CD14-positive monocyte (primary cell): Measurements from ENCODE around the gene VAV2. TPM values are rescaled to one million over a fixed set of nuclear protein-coding genes. Genes with fewer than 3 reads are reported as not detected.

Source experiments
- DNase-seq, 3 donors: peaks; one replicate each; pipeline ENCODE4 v3.0.0-alpha.2; 2011 to 2022
- H2AFZ ChIP-seq: 2 replicates; pipeline ENCODE4 v1.6.0; 2012; ENCODE audit warnings: mild to moderate bottlenecking, low read depth, low read length, inconsistent platforms; ENCODE audit not compliant: insufficient read depth, poor library complexity, severe bottlenecking
- H3K27ac ChIP-seq, 2 donors: 1 replicate in 1 of 2; 2 replicates in 1 of 2; pipeline ENCODE4 v1.5.1; 2012 to 2013; ENCODE audit warnings: low read length in 2 of 2, control low read depth in 1 of 2, inconsistent platforms in 1 of 2, low read depth in 1 of 2, mild to moderate bottlenecking in 1 of 2
- H3K27me3 ChIP-seq, 2 donors: one replicate each; pipeline versions ENCODE4 v1.6.0 to v1.6.1; 2011 to 2013; ENCODE audit warnings: low read length in 2 of 2; ENCODE audit not compliant: control insufficient read depth in 2 of 2, insufficient read depth in 2 of 2
- H3K36me3 ChIP-seq, 2 donors: replicated peaks in 1 of 2; 1 replicate in 1 of 2; 2 replicates in 1 of 2; pipeline versions ENCODE4 v1.5.1 to v1.6.1; 2012 to 2013; ENCODE audit warnings: low read length in 2 of 2, control low read depth in 1 of 2, inconsistent platforms in 1 of 2, mild to moderate bottlenecking in 1 of 2; ENCODE audit not compliant: insufficient read depth in 2 of 2, control insufficient read depth in 1 of 2
- H3K4me1 ChIP-seq, 2 donors: 1 replicate in 1 of 2; 2 replicates in 1 of 2; pipeline versions ENCODE4 v1.5.1 to v1.6.1; 2012 to 2013; ENCODE audit warnings: low read length in 2 of 2, control low read depth in 1 of 2, inconsistent platforms in 1 of 2, mild to moderate bottlenecking in 1 of 2, moderate library complexity in 1 of 2; ENCODE audit not compliant: insufficient read depth in 2 of 2, control insufficient read depth in 1 of 2
- H3K4me2 ChIP-seq: replicated peaks from 2 replicates; pipeline ENCODE3; 2012; ENCODE audit warnings: low read length, moderate library complexity, mild to moderate bottlenecking; ENCODE audit not compliant: poor library complexity, severe bottlenecking; ENCODE audit errors: extremely low read depth
- H3K4me3 ChIP-seq, 3 experiments: fragments of 200-600 bp in 1 of 3; sonication (generic) in 1 of 3; replicated peaks in 1 of 3; 1 replicate in 2 of 3; 2 replicates in 1 of 3; pipeline ENCODE4 v1.5.1; 2011 to 2013; ENCODE audit warnings: low read length in 3 of 3, mild to moderate bottlenecking in 3 of 3, control low read depth in 2 of 3, low read depth in 2 of 3, inconsistent platforms in 1 of 3, moderate library complexity in 1 of 3
- H3K79me2 ChIP-seq: 2 replicates; pipeline ENCODE4 v1.6.0; 2012; ENCODE audit warnings: mild to moderate bottlenecking, control low read depth, inconsistent platforms, low read length, moderate library complexity; ENCODE audit not compliant: insufficient read depth
- H3K9ac ChIP-seq: 2 replicates; pipeline ENCODE4 v1.6.0; 2017; ENCODE audit warnings: low read length, mild to moderate bottlenecking; ENCODE audit not compliant: insufficient read depth, poor library complexity, severe bottlenecking
- H3K9me3 ChIP-seq, 2 donors: replicated peaks in 1 of 2; 1 replicate in 1 of 2; 2 replicates in 1 of 2; pipeline versions ENCODE4 v1.5.1 to v1.6.1; 2012 to 2013; ENCODE audit warnings: low read length in 2 of 2, control low read depth in 1 of 2; ENCODE audit not compliant: control insufficient read depth in 1 of 2, insufficient read depth in 1 of 2
- H4K20me1 ChIP-seq: 2 replicates; pipeline ENCODE4 v1.6.0; 2012; ENCODE audit warnings: mild to moderate bottlenecking, low read length, control low read depth, moderate library complexity; ENCODE audit not compliant: insufficient read depth
- H3K27ac Mint-ChIP-seq, 7 donors: one replicate each; pipeline ENCODE4 v1.8.0; 2020; ENCODE audit warnings: mild to moderate bottlenecking in 7 of 7, mixed read lengths in 7 of 7, moderate library complexity in 6 of 7, inconsistent platforms in 2 of 7
- H3K27me3 Mint-ChIP-seq, 3 donors: one replicate each; pipeline ENCODE4 v1.8.0; 2021 to 2022; ENCODE audit warnings: low read depth in 3 of 3, mild to moderate bottlenecking in 3 of 3, mixed read lengths in 3 of 3, moderate library complexity in 3 of 3, inconsistent platforms in 1 of 3
- H3K36me3 Mint-ChIP-seq, 2 donors: one replicate each; pipeline ENCODE4 v1.8.0; 2020; ENCODE audit warnings: mixed read lengths in 2 of 2, inconsistent platforms in 1 of 2, mild to moderate bottlenecking in 1 of 2
- H3K4me1 Mint-ChIP-seq: one replicate; pipeline ENCODE4 v1.8.0; 2020; ENCODE audit warnings: mild to moderate bottlenecking, mixed read lengths
- H3K4me3 Mint-ChIP-seq, 2 donors: one replicate each; pipeline ENCODE4 v1.8.0; 2020; ENCODE audit warnings: mild to moderate bottlenecking in 2 of 2, mixed read lengths in 2 of 2, moderate library complexity in 1 of 2
- H3K9me3 Mint-ChIP-seq, 7 donors: one replicate each; pipeline ENCODE4 v1.8.0; 2020 to 2022; ENCODE audit warnings: mixed read lengths in 7 of 7, mild to moderate bottlenecking in 6 of 7, moderate library complexity in 6 of 7, inconsistent platforms in 2 of 7
- WGBS: methylation state at CpG from one replicate; pipeline ENCODE4 v1.1.5; 2013; ENCODE audit warnings: missing lambda C conversion rate; ENCODE audit not compliant: insufficient coverage; 5-methylcytosine and 5-hydroxymethylcytosine counted together
- intact Hi-C, 2 donors: fragments of 100-400 bp; cut with micrococcal nuclease; formaldehyde crosslinking; loops; one replicate each; pipeline versions ENCODE4 v1.15.0 to v1.15.1; 2023
- polyA plus RNA-seq, 3 donors: library from polyadenylated mRNA; depleted of rRNA in 1 of 3; unstranded in 2 of 3; stranded (reverse) in 1 of 3; fragments of 300-500 nt in 2 of 3; fragments of >200 nt in 1 of 3; fragmentation: Illumina TruSeq in 2 of 3; gene quantifications; 1 replicate in 2 of 3; 2 replicates in 1 of 3; pipeline ENCODE4 v1.2.3, GENCODE V29; 2012 to 2021
- TF ChIP-seq, protein P1 (sequence below): fragments of 200-600 bp; IDR thresholded peaks from one replicate; pipeline ENCODE4 v1.8.0; 2022; ENCODE audit warnings: antibody characterized with exemption, mild to moderate bottlenecking

Gene VAV2
- polyA plus RNA-seq, 3 donors = 2.3 to 13.6 (median 2.3) TPM

DNA sequence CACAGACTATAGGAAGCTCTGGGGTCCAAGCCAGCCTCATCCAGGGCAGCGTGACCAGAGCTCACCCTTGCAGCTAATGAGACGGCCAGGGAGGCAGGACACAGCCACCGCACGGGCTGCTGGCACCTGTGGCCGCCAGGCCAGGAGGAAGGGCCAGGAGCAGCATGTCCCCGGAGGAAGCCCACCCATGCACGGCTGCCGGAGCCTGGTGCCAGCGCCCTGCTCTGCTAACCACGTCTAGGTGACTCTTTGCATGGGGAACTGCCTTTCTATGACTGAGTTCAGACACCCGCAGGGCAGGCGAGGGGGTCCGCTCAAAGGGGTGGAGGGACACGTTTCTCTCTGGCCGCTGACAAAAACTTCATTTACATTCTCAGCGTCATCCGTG is 185.5 kb downstream of the VAV2 start:
- H3K27ac Mint-ChIP-seq = no peak overlapping the region
- 98% methylated on average over 13 of the region's 17 CpGs for WGBS

DNA sequence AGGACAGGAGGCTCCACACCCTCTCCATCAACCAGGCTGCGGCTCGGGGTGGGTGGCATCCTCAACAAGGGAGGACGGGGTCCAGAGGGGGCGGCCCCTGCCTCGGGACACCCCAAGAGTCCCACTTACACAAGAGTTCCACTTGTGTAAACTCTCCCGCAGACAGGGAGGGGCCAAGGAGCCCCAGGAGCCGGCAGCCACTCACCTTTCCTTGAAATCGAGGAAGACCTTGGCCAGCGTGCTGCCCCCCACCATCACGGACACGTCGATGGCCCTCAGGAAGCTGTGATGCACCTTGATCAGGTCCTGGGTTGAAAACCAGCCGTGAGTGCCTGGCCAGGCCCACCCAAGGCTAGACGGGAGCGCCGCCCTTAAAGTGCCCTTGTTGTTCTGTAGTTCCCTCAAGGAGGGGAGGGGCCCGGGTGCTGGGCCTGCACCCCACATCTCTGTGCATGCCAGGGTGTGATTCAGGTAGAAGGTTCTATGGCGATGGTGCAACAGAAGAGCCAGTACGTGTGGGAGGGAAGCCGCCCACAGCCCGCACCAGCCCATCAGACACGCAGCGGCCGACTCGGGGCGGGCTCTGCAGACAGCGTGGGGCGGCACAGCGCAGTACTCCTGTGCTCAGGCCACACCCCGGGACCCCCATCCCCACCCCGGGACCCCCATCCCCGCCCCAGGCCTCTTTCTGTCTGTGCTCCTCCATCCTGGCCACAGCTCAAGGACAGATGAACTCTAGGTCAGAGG is 186.1 kb downstream of the VAV2 start:
- no peaks in the 10 kb centered on the region for H3K79me2 ChIP-seq
- no peak overlapping the region for H3K9ac ChIP-seq
- Mint-ChIP-seq H3K36me3 (peaks cover 36 to 70% of the 10 kb centered on the region in 2 donors), H3K4me1 (no peaks in the 10 kb centered on the region), H3K27me3 (no peaks in the 10 kb centered on the region), H3K9me3 (peaks cover 0 to 2% (median 0%) of the 10 kb centered on the region in 7 donors), H3K4me3 (no peak overlapping the region), H3K27ac (peak overlapping the region in 1 of 7 donors; percentile 40)
- no peaks in the 10 kb centered on the region for H3K4me1 ChIP-seq
- TF ChIP-seq, protein P1, sequence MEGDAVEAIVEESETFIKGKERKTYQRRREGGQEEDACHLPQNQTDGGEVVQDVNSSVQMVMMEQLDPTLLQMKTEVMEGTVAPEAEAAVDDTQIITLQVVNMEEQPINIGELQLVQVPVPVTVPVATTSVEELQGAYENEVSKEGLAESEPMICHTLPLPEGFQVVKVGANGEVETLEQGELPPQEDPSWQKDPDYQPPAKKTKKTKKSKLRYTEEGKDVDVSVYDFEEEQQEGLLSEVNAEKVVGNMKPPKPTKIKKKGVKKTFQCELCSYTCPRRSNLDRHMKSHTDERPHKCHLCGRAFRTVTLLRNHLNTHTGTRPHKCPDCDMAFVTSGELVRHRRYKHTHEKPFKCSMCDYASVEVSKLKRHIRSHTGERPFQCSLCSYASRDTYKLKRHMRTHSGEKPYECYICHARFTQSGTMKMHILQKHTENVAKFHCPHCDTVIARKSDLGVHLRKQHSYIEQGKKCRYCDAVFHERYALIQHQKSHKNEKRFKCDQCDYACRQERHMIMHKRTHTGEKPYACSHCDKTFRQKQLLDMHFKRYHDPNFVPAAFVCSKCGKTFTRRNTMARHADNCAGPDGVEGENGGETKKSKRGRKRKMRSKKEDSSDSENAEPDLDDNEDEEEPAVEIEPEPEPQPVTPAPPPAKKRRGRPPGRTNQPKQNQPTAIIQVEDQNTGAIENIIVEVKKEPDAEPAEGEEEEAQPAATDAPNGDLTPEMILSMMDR = no peak
- H3K27ac ChIP-seq = no peak overlapping the region
- no peak overlapping the region for H3K4me2 ChIP-seq
- no peaks in the 10 kb centered on the region for H3K9me3 ChIP-seq
- intact Hi-C loops = no loop called here
- H4K20me1 ChIP-seq = no peaks in the 10 kb centered on the region
- H3K36me3 ChIP-seq = peaks cover 32 to 82% of the 10 kb centered on the region in 2 donors
- DNase-seq = no peak
- H3K4me3 ChIP-seq = no peak overlapping the region
- no peaks in the 10 kb centered on the region for H3K27me3 ChIP-seq
- no peak overlapping the region for H2AFZ ChIP-seq
- 98% methylated on average over 24 of the region's 32 CpGs for WGBS

More for the DNA sequence above, 185.5 kb downstream of the VAV2 start:
- TF ChIP-seq, protein P1 = no peak
- Mint-ChIP-seq H3K4me1 (no peaks in the 10 kb centered on the region), H3K27me3 (no peaks in the 10 kb centered on the region), H3K4me3 (no peak overlapping the region), H3K9me3 (no peaks in the 10 kb centered on the region), H3K36me3 (peaks cover 34 to 66% of the 10 kb centered on the region in 2 donors)
- Histone ChIP-seq H3K9me3 (no peaks in the 10 kb centered on the region), H3K36me3 (peaks cover 32 to 76% of the 10 kb centered on the region in 2 donors), H3K27ac (no peak overlapping the region), H3K4me2 (no peak overlapping the region), H3K79me2 (no peaks in the 10 kb centered on the region), H3K27me3 (no peaks in the 10 kb centered on the region), H3K4me3 (no peak overlapping the region), H3K9ac (no peak overlapping the region), H3K4me1 (no peaks in the 10 kb centered on the region), H4K20me1 (no peaks in the 10 kb centered on the region), H2AFZ (no peak overlapping the region)
- intact Hi-C loops = no loop called here
- no peak for DNase-seq
